H1 (cell line): ENCODE results near the gene TIMD4. TPM values are rescaled to one million over a fixed set of nuclear protein-coding genes. Genes with fewer than 3 reads are reported as not detected.
"Not testable (repeated sequence)": the region's sequence is repeated elsewhere in the genome, so short reads cannot be mapped to it uniquely, and the experiment has no call there.

Source experiments
- CTCF ChIA-PET: fragments of 300-600 bp; sonication (Branson Sonifier 250); formaldehyde crosslinking; loops from one replicate; lab custom pipeline; 2021; ENCODE audit not compliant: partially characterized antibody; lab: Charles Lee
- POLR2A ChIA-PET: fragments of 300-600 bp; sonication (Branson Sonifier 250); formaldehyde crosslinking; loops from one replicate; lab custom pipeline; 2021; ENCODE audit warnings: inconsistent platforms; ENCODE audit not compliant: partially characterized antibody; lab: Charles Lee
- DNase-seq, 2 experiments: peaks; one replicate each; pipeline versions ENCODE4 v3.0.0 to v3.0.0-alpha.2; 2010 to 2022; ENCODE audit warnings: low spot score in 2 of 2, low read depth in 1 of 2, mixed read lengths in 1 of 2
- FAIRE-seq: peaks from 2 replicates; lab custom pipeline; 2011; peaks lifted over from hg19 to GRCh38; lab: Jason Lieb, UNC
- H2AFZ ChIP-seq: 2 replicates; pipeline ENCODE4 v1.8.1; 2012; ENCODE audit warnings: low read length, inconsistent platforms
- H2AK5ac ChIP-seq: 2 replicates; pipeline ENCODE4 v1.6.1; 2013; ENCODE audit warnings: low read depth, low read length
- H2BK120ac ChIP-seq: replicated peaks from 2 replicates; pipeline ENCODE3; 2013; ENCODE audit warnings: low read depth, low read length, inconsistent platforms
- H2BK12ac ChIP-seq: 2 replicates; pipeline ENCODE4 v1.6.1; 2013; ENCODE audit warnings: low read depth, low read length
- H2BK15ac ChIP-seq: 2 replicates; pipeline ENCODE4 v1.6.1; 2013; ENCODE audit warnings: low read length
- H2BK20ac ChIP-seq: 2 replicates; pipeline ENCODE4 v1.6.1; 2013; ENCODE audit warnings: low read length
- H2BK5ac ChIP-seq: 2 replicates; pipeline ENCODE4 v1.6.1; 2013; ENCODE audit warnings: low read depth, low read length
- H3K14ac ChIP-seq: 2 replicates; pipeline ENCODE4 v1.6.1; 2013; ENCODE audit warnings: inconsistent platforms; ENCODE audit not compliant: insufficient read length
- H3K18ac ChIP-seq: 2 replicates; pipeline ENCODE4 v1.6.1; 2013; ENCODE audit warnings: low read length; ENCODE audit errors: extremely low read depth
- H3K23ac ChIP-seq: 2 replicates; pipeline ENCODE4 v1.6.1; 2013; ENCODE audit warnings: inconsistent platforms; ENCODE audit not compliant: insufficient read length
- H3K23me2 ChIP-seq: 2 replicates; pipeline ENCODE4 v1.6.1; 2013; ENCODE audit warnings: low read depth, low read length
- H3K27ac ChIP-seq: 2 replicates; pipeline ENCODE4 v1.6.1; 2011; ENCODE audit warnings: low read depth, low read length, inconsistent platforms
- H3K27me3 ChIP-seq, 4 experiments: replicated peaks in 1 of 4; 1 replicate in 1 of 4; 2 replicates in 3 of 4; pipeline versions ENCODE4 v1.6.1 to v1.8.1; 2011 to 2013; ENCODE audit warnings: low read length in 3 of 4, mild to moderate bottlenecking in 3 of 4, inconsistent platforms in 2 of 4, mixed read lengths in 2 of 4, moderate library complexity in 1 of 4; ENCODE audit not compliant: control insufficient read depth in 3 of 4, insufficient read depth in 3 of 4; ENCODE audit errors: extremely low read depth in 1 of 4
- H3K36me3 ChIP-seq, 4 experiments: 2 replicates each; pipeline versions ENCODE4 v1.6.1 to v1.8.1; 2011 to 2013; ENCODE audit warnings: mild to moderate bottlenecking in 4 of 4, low read length in 3 of 4, moderate library complexity in 2 of 4, control low read depth in 1 of 4, inconsistent platforms in 1 of 4; ENCODE audit not compliant: insufficient read depth in 4 of 4, control insufficient read depth in 2 of 4
- H3K4ac ChIP-seq: replicated peaks from 2 replicates; pipeline ENCODE3; 2013; ENCODE audit warnings: low read length, low read depth, mixed read lengths, inconsistent platforms; ENCODE audit not compliant: insufficient read length
- H3K4me1 ChIP-seq, 4 experiments: replicated peaks in 1 of 4; 1 replicate in 1 of 4; 2 replicates in 3 of 4; pipeline versions ENCODE4 v1.6.1 to v1.8.1; 2011 to 2013; ENCODE audit warnings: low read length in 3 of 4, inconsistent platforms in 2 of 4, mixed read lengths in 1 of 4; ENCODE audit not compliant: insufficient read depth in 4 of 4, control insufficient read depth in 3 of 4
- H3K4me2 ChIP-seq, 2 experiments: 2 replicates each; pipeline versions ENCODE4 v1.6.1 to v1.8.1; 2011 to 2013; ENCODE audit warnings: low read depth in 2 of 2, low read length in 2 of 2, control low read depth in 1 of 2, inconsistent platforms in 1 of 2, mild to moderate bottlenecking in 1 of 2; ENCODE audit not compliant: insufficient read depth in 1 of 2
- H3K4me3 ChIP-seq, 4 experiments: fragments of 200-600, 300-600 bp in 1 of 4; sonication (generic), shearing (Covaris generic), sonication (Bioruptor Twin) in 1 of 4; 2 replicates each; pipeline versions ENCODE4 v1.5.1 to v1.8.1; 2011 to 2016; ENCODE audit warnings: low read length in 4 of 4, low read depth in 3 of 4, control low read depth in 2 of 4, inconsistent platforms in 2 of 4, mild to moderate bottlenecking in 2 of 4, mixed read lengths in 1 of 4, moderate library complexity in 1 of 4; ENCODE audit not compliant: insufficient read depth in 2 of 4; ENCODE audit errors: extremely low read depth in 1 of 4
- H3K56ac ChIP-seq: replicated peaks from 2 replicates; pipeline ENCODE3; 2013; ENCODE audit warnings: low read depth, mild to moderate bottlenecking, mixed read lengths, low read length, inconsistent platforms; ENCODE audit not compliant: insufficient read length
- H3K79me1 ChIP-seq: 2 replicates; pipeline ENCODE4 v1.6.1; 2013; ENCODE audit warnings: low read depth, low read length, control low read depth
- H3K79me2 ChIP-seq, 2 experiments: 2 replicates each; pipeline versions ENCODE4 v1.6.1 to v1.8.1; 2012 to 2013; ENCODE audit warnings: low read length in 2 of 2, mild to moderate bottlenecking in 2 of 2, inconsistent platforms in 1 of 2; ENCODE audit not compliant: insufficient read depth in 2 of 2, control insufficient read depth in 1 of 2
- H3K9ac ChIP-seq, 4 experiments: replicated peaks in 1 of 4; 1 replicate in 1 of 4; 2 replicates in 3 of 4; pipeline versions ENCODE4 v1.6.1 to v1.8.1; 2011 to 2013; ENCODE audit warnings: low read depth in 3 of 4, low read length in 3 of 4, control low read depth in 2 of 4, mild to moderate bottlenecking in 2 of 4, moderate library complexity in 2 of 4, inconsistent platforms in 1 of 4; ENCODE audit errors: extremely low read depth in 1 of 4
- H3K9me3 ChIP-seq, 2 experiments: 2 replicates each; pipeline versions ENCODE4 v1.6.1 to v1.8.1; 2012 to 2013; ENCODE audit warnings: mild to moderate bottlenecking in 2 of 2, moderate library complexity in 2 of 2, control low read depth in 1 of 2, inconsistent platforms in 1 of 2, low read depth in 1 of 2, low read length in 1 of 2, mixed read lengths in 1 of 2; ENCODE audit not compliant: insufficient read depth in 2 of 2
- H4K20me1 ChIP-seq, 2 experiments: replicated peaks in 1 of 2; 2 replicates each; pipeline versions ENCODE3 to v1.8.1; 2011 to 2013; ENCODE audit warnings: inconsistent platforms in 2 of 2, low read length in 2 of 2, mild to moderate bottlenecking in 1 of 2; ENCODE audit not compliant: insufficient read depth in 2 of 2, control insufficient read depth in 1 of 2
- H4K5ac ChIP-seq: 2 replicates; pipeline ENCODE4 v1.6.1; 2013; ENCODE audit warnings: low read length, low read depth, mixed read lengths, inconsistent platforms; ENCODE audit not compliant: insufficient read length
- H4K8ac ChIP-seq: 2 replicates; pipeline ENCODE4 v1.8.0; 2013; ENCODE audit warnings: mild to moderate bottlenecking, moderate library complexity, low read length, inconsistent platforms; ENCODE audit not compliant: insufficient read depth; ENCODE audit errors: extremely low read depth
- H4K91ac ChIP-seq: replicated peaks from 2 replicates; pipeline ENCODE3; 2013; ENCODE audit warnings: low read length, mixed read lengths, inconsistent platforms; ENCODE audit not compliant: insufficient read length
- WGBS, 2 experiments: shearing (Covaris generic) in 1 of 2; methylation state at CpG; one replicate each; pipeline versions ENCODE4 v1.1.6 to v1.1.7; 2013 to 2015; ENCODE audit warnings: low lambda C conversion rate in 2 of 2, mixed read lengths in 2 of 2, inconsistent platforms in 1 of 2, low coverage in 1 of 2, missing lambda C conversion rate in 1 of 2; ENCODE audit not compliant: insufficient replicate concordance in 2 of 2, insufficient coverage in 1 of 2, insufficient read length in 1 of 2; ENCODE audit errors: extremely low coverage in 1 of 2, missing lambda C conversion rate in 1 of 2; 5-methylcytosine and 5-hydroxymethylcytosine counted together
- polyA plus RNA-seq, 7 experiments: library from polyadenylated mRNA; depleted of rRNA in 3 of 7; stranded (reverse) in 5 of 7; unstranded in 2 of 7; fragments of >200 nt in 5 of 7; fragments of 200-250 nt in 2 of 7; gene quantifications; 1 replicate in 5 of 7; 2 replicates in 1 of 7; 4 replicates in 1 of 7; pipeline versions ENCODE4 v1.2.1 to v1.2.3, GENCODE V29; 2011 to 2013; ENCODE audit warnings: missing spikeins in 2 of 7, mixed read lengths in 2 of 7
- total RNA-seq: library from RNA; stranded (reverse); fragmentation: NEBNext Ultra II Directional; extraction: Animal tissue kit (Norgen Biotek cat#: 25700); gene quantifications from 2 replicates; pipeline ENCODE4 v1.2.1, GENCODE V29; 2021

Gene TIMD4
- total and polyA plus RNA-seq, 2 of the 8 experiments (the other 6 are each of a cell fraction or from before 2014, with no cell fraction given) = not detected

GRCh38 chr5:156967386-156967785 is 4.4 kb upstream of the TIMD4 start:
- H3K27me3 ChIP-seq, H3K4me3 ChIP-seq, H2AFZ ChIP-seq, H3K79me2 ChIP-seq, H3K23ac ChIP-seq, H3K9me3 ChIP-seq, H3K4me2 ChIP-seq, DNase-seq, H3K36me3 ChIP-seq, H3K4ac ChIP-seq, H4K5ac ChIP-seq, H3K27ac ChIP-seq, FAIRE-seq, H3K9ac ChIP-seq, H2BK5ac ChIP-seq, H2BK20ac ChIP-seq, H2AK5ac ChIP-seq, H3K4me1 ChIP-seq, H3K56ac ChIP-seq, H3K23me2 ChIP-seq, H4K8ac ChIP-seq, POLR2A ChIA-PET, CTCF ChIA-PET, H3K14ac ChIP-seq, H4K91ac ChIP-seq, H3K18ac ChIP-seq, H4K20me1 ChIP-seq, H2BK15ac ChIP-seq, H3K79me1 ChIP-seq, H2BK12ac ChIP-seq, H2BK120ac ChIP-seq: not testable (repeated sequence)
- 85% methylated on average over 3 of the region's 3 CpGs; no CpG with 5 or more reads in 1 of the 2 experiments for WGBS, 2 experiments
